HG03565 (cell line): ENCODE measurements around the gene HSPB1.
"Not testable (repeated sequence)": the region's sequence is repeated elsewhere in the genome, so short reads cannot be mapped to it uniquely, and the experiment has no call there.

Experiments
- ATAC-seq: cut with Tn5 transposase; IDR thresholded peaks from one replicate; pipeline ENCODE4 v1.9.1; 2021; ENCODE audit warnings: mild to moderate bottlenecking, moderate library complexity; ENCODE audit not compliant: unreplicated experiment

HSPB1 gene

GRCh38 chr7:76303202-76304147 is 1.0 kb downstream of the HSPB1 start:
- ATAC-seq: peak; percentile 41

- ATAC-seq: no peak
Observed at GRCh38 chr7:76304888-76305375, 2.5 kb downstream of the HSPB1 start.

GRCh38 chr7:76308874-76309273 is 6.4 kb downstream of the HSPB1 start:
- ATAC-seq: not testable (repeated sequence)

GRCh38 chr7:76309341-76310101 is 7.0 kb downstream of the HSPB1 start:
- ATAC-seq: not testable (repeated sequence)

- ATAC-seq: no peak
Observed at GRCh38 chr7:76310102-76310957, 7.9 kb downstream of the HSPB1 start.

GRCh38 chr7:76311838-76312237 is 9.4 kb downstream of the HSPB1 start:
- ATAC-seq: not testable (repeated sequence)

DNA sequence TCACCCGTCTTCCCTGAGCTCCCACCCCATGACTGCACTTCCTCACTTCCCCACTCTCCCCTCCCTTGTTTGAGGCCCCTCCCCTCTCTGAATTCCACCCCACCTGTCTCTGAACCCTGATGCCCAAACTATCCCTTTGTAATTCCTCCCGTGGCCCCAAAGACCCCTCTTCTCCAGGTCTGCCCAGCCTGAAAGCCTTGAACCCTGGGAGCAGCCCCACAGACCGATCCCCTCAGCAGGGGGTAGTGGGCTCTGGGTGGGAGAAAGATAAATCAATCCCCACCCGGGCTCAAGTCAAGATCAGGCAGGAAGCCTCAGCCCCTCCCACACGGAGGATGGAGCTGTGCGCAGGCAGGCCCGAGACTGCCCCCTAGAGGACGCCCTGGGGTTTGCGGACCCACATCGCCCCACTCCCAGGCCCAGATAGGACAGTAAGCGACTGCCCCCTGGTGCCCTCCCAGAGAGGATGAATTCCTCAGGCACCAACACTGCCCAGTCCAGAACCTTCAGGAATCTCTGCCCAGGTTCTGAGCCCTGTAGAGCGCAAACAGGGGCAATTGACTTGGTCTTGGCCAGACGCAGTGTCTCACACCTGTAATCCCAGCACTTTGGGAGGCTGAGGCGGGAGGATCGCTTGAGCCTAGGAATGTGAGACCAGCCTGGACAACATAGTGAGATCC is 11.7 kb downstream of the HSPB1 start:
- peak; percentile 22 for ATAC-seq

- ATAC-seq: not testable (repeated sequence)
Observed at GRCh38 chr7:76314740-76315139, 12.3 kb downstream of the HSPB1 start.

DNA sequence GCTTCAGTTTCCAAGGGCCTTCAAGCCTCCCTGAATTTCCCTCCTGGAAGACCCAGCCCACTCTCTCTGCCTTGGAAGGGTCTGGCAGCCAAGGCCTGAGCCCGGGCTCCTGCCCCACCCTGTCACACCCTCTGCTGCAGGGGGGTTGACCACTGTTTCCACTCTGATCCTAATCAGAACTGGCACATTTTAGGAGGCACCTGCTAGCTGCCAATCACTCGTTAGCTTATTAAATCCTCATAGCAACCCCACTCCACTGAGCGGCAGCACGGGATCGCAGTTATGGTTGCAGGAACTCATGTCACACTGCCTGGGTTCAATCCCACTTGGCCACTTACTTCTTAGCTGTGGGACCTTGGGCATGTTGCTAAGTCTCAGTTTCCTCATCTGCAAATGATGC is 12.9 kb downstream of the HSPB1 start:
- no peak for ATAC-seq

DNA sequence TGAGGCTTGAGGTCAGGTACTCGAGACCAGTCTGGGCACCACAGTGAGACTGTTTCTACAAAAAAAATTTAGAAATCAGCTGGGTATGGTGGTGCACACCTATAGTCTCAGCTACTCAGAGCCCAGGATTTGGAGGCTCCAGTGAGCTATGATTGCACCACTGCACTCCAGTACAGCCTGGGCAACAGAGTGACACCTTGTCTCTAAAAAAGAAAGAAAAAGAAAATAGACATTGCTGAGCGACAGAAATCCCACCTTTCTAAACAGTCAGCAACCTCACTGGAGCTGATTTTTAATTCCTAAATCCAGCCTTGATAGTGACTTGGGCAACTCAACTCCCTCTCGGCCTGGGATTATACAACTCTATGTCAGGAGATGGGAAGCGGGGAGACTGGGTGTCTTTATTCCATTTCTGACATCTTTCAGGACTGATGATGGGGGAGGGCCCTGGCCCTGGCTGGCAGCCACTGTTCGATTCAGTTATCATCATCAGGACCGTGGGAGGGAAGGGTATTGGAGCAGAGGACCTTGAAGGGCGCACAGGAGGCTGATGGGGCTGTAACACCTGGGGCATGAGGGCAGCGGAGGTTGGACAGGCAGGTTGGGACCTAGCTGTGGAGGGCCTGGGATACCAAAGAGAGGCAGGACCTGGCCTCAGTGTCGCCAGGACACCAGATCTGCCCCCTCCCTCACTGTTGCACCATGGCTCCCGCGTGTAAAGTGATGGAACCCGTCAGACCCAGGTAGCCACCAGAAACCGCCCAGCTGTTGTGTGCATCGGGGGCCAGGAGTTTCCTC is 14.7 kb downstream of the HSPB1 start:
- ATAC-seq: no peak

- ATAC-seq: peak; percentile 87
Observed at GRCh38 chr7:76317782-76318487, 15.5 kb downstream of the HSPB1 start.

GRCh38 chr7:76318488-76319353 is 16.2 kb downstream of the HSPB1 start:
- peak; percentile 47 for ATAC-seq

DNA sequence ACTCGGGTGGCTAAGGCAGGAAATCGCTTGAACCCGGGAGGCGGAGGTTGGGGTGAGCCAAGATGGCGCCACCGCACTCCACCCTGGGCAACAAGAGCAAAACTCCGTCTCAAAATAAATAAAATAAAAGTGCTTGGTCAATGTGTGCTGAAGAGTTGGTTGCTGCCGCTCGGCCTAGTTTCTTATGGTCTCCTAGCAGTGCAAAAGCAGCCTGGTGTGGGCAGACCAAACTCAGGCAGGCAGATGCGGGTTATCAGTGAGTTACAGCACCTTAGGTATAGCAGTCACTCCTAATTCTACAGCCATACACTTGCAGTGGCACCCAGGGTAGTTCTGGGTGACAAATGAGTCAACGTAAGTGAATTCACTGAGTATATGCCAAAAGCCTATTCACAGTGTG is 22.6 kb downstream of the HSPB1 start:
- ATAC-seq: no peak

GRCh38 chr7:76325811-76326210 is 23.3 kb downstream of the HSPB1 start:
- no peak for ATAC-seq

GRCh38 chr7:76326646-76327233 is 24.3 kb downstream of the HSPB1 start:
- ATAC-seq: no peak

GRCh38 chr7:76327610-76328009 is 25.1 kb downstream of the HSPB1 start:
- no peak for ATAC-seq

- no peak for ATAC-seq
Observed at GRCh38 chr7:76328389-76328788, 25.9 kb downstream of the HSPB1 start.
